GM12878 (cell line): ENCODE data around the gene FGD4. TPM values are rescaled to one million over a fixed set of nuclear protein-coding genes. Genes with fewer than 3 reads are reported as not detected.

Experiments
- CBFB ChIP-seq: IDR thresholded peaks from 2 replicates; pipeline ENCODE4 v1.6.1; 2016; ENCODE audit warnings: antibody characterized with exemption, low read depth
- CTCF ChIP-seq, 3 experiments: IDR thresholded peaks in 2 of 3; conservative IDR thresholded peaks in 1 of 3; 2 replicates each; pipeline ENCODE4 v1.5.1; 2011; ENCODE audit warnings: low read depth in 3 of 3, low read length in 3 of 3, mild to moderate bottlenecking in 3 of 3, control low read depth in 2 of 3, moderate library complexity in 2 of 3, inconsistent platforms in 1 of 3, mixed read lengths in 1 of 3; ENCODE audit not compliant: control insufficient read depth in 2 of 3, insufficient read depth in 1 of 3; ENCODE audit errors: extremely low read depth in 1 of 3
- NFYA ChIP-seq: IDR thresholded peaks from 2 replicates; pipeline ENCODE4 v1.6.1; 2011; ENCODE audit warnings: low read depth, mild to moderate bottlenecking, low read length, improper control_type of control experiment, borderline replicate concordance
- polyA plus RNA-seq, 11 experiments: library from polyadenylated mRNA; depleted of rRNA in 4 of 11; unstranded in 6 of 11; stranded (reverse) in 5 of 11; fragments of >200 nt; fragmentation: Nextera tagmentation in 4 of 11; fragmentation: Illumina TruSeq in 1 of 11; extraction: Ambion mirVana in 4 of 11; extraction: Trizol in 1 of 11; gene quantifications; 1 replicate in 1 of 11; 2 replicates in 10 of 11; pipeline versions ENCODE4 v1.2.1 to v1.2.3, GENCODE V29; 2011 to 2016; ENCODE audit warnings: inconsistent platforms in 2 of 11, missing spikeins in 2 of 11, low read depth in 1 of 11
- total RNA-seq, 4 experiments: library from RNA; depleted of rRNA in 3 of 4; stranded (reverse); fragments of >200 nt in 3 of 4; fragmentation: Illumina TruSeq in 1 of 4; extraction: Trizol in 1 of 4; gene quantifications; 2 replicates each; pipeline versions ENCODE4 v1.2.1 to v1.2.3, GENCODE V29; 2013 to 2021
- TF ChIP-seq, protein P1 (sequence below): IDR thresholded peaks from 2 replicates; pipeline ENCODE4 v1.6.1; 2011; ENCODE audit warnings: low read depth, mild to moderate bottlenecking, low read length, moderate library complexity, borderline replicate concordance; ENCODE audit errors: extremely low read depth
- TF ChIP-seq, protein P2 (sequence below): fragments of 450-650 bp; formaldehyde crosslinking; IDR thresholded peaks from 2 replicates; pipeline ENCODE4 v1.5.0; 2022; ENCODE audit warnings: mild to moderate bottlenecking, missing genetic modification characterization

FGD4 gene
- total and polyA plus RNA-seq, 10 of the 15 experiments (the other 5 are each of a cell fraction or from before 2014, with no cell fraction given): 0.01 to 0.18 (median 0.08) TPM; not detected in 3

- no peak for TF ChIP-seq CTCF (IDR thresholded peaks at IDR 0.05 in 2 of 3, conservative IDR thresholded peaks at IDR 0.05 in 1 of 3; ENCODE audit: control insufficient read depth in 2 of 3, extremely low read depth in 1 of 3, insufficient read depth in 1 of 3, low read depth in 3 of 3, low read length in 3 of 3)
- TF ChIP-seq, protein P1, sequence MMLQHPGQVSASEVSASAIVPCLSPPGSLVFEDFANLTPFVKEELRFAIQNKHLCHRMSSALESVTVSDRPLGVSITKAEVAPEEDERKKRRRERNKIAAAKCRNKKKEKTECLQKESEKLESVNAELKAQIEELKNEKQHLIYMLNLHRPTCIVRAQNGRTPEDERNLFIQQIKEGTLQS: no peak
- TF ChIP-seq, protein P2, sequence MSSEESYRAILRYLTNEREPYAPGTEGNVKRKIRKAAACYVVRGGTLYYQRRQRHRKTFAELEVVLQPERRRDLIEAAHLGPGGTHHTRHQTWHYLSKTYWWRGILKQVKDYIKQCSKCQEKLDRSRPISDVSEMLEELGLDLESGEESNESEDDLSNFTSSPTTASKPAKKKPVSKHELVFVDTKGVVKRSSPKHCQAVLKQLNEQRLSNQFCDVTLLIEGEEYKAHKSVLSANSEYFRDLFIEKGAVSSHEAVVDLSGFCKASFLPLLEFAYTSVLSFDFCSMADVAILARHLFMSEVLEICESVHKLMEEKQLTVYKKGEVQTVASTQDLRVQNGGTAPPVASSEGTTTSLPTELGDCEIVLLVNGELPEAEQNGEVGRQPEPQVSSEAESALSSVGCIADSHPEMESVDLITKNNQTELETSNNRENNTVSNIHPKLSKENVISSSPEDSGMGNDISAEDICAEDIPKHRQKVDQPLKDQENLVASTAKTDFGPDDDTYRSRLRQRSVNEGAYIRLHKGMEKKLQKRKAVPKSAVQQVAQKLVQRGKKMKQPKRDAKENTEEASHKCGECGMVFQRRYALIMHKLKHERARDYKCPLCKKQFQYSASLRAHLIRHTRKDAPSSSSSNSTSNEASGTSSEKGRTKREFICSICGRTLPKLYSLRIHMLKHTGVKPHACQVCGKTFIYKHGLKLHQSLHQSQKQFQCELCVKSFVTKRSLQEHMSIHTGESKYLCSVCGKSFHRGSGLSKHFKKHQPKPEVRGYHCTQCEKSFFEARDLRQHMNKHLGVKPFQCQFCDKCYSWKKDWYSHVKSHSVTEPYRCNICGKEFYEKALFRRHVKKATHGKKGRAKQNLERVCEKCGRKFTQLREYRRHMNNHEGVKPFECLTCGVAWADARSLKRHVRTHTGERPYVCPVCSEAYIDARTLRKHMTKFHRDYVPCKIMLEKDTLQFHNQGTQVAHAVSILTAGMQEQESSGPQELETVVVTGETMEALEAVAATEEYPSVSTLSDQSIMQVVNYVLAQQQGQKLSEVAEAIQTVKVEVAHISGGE: no peak
- TF ChIP-seq CBFB: no peak
- TF ChIP-seq NFYA: no peak
- TF ChIP-seq, all 136 proteins: peak for 0
These were observed 143.3 kb downstream of the FGD4 start (continued) for GRCh38 chr12:32542428-32543229.
